BJ (cell line): ENCODE results near the gene SEC11A. TPM values are rescaled to one million over a fixed set of nuclear protein-coding genes. Genes with fewer than 3 reads are reported as not detected.
"Not testable (repeated sequence)": the region's sequence is repeated elsewhere in the genome, so short reads cannot be mapped to it uniquely, and the experiment has no call there.

Source experiments
- CTCF ChIA-PET: fragments of 350-600 bp; formaldehyde crosslinking; extraction: SDS; loops from one replicate; lab custom pipeline; 2021; ENCODE audit warnings: antibody characterized with exemption, inconsistent platforms; lab: Yijun Ruan, JAX
- POLR2A ChIA-PET: fragments of 300-600 bp; sonication (Branson Sonifier 250); formaldehyde crosslinking; extraction: SDS; loops from one replicate; lab custom pipeline; 2021; ENCODE audit warnings: antibody characterized with exemption; lab: Charles Lee
- DNase-seq: peaks from one replicate; pipeline ENCODE4 v3.0.0-alpha.2; 2011; ENCODE audit warnings: low read depth
- H3K27me3 ChIP-seq: 2 replicates; pipeline ENCODE4 v1.6.0; 2011; ENCODE audit warnings: low read length; ENCODE audit not compliant: control insufficient read depth, insufficient read depth
- H3K36me3 ChIP-seq: 2 replicates; pipeline ENCODE4 v1.5.1; 2011; ENCODE audit warnings: low read length; ENCODE audit not compliant: control insufficient read depth, insufficient read depth
- H3K4me3 ChIP-seq: 2 replicates; pipeline ENCODE4 v1.5.1; 2011; ENCODE audit warnings: low read depth, mild to moderate bottlenecking, control low read depth, low read length
- CTCF ChIP-seq: IDR thresholded peaks from 2 replicates; pipeline ENCODE4 v1.5.1; 2011; ENCODE audit warnings: low read depth, mild to moderate bottlenecking, control low read depth, inconsistent platforms, low read length, moderate library complexity; ENCODE audit not compliant: insufficient read depth
- polyA plus RNA-seq: library from polyadenylated mRNA; depleted of rRNA; stranded (reverse); fragments of >200 nt; gene quantifications from 2 replicates; pipeline ENCODE4 v1.2.3, GENCODE V29; 2011

SEC11A gene
- polyA plus RNA-seq, 1 experiment, result 90.7 TPM

- H3K4me3 ChIP-seq, result no peak overlapping the region
- DNase-seq, result no peak
- no peaks in the 10 kb centered on the region; the same call in 1 of the 2 replicates for H3K36me3 ChIP-seq
- no peaks in the 10 kb centered on the region for H3K27me3 ChIP-seq
- ChIA-PET POLR2A (no interaction called here), CTCF (no interaction called here)
- TF ChIP-seq CTCF, result no peak
Observed at GRCh38 chr15:84761607-84762131, 45.7 kb upstream of the SEC11A start.

DNA sequence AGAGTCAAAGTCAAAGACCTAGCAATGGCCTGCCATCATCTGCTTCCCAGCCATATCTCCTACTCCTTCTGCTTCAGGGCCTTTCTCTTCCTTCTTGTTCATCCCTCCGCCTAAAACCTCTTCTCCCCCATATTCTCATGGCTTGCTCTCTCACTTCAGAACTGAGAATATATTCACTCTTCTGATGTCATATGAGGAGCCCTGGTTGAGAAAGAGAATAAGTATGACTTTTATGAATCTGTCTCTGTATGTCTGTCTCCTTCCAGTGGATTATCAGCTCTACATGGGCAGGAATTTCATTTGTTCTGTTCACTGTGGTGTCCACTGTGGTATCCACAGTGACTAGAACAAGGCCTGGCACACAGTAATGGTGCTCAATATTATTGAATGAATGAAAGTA, 44.3 kb upstream of the SEC11A start:
- Histone ChIP-seq H3K36me3 (no peaks in the 10 kb centered on the region), H3K4me3 (no peak overlapping the region), H3K27me3 (no peaks in the 10 kb centered on the region)
- TF ChIP-seq CTCF, result no peak
- ChIA-PET POLR2A (no interaction called here), CTCF (no interaction called here)
- no peak for DNase-seq

DNA sequence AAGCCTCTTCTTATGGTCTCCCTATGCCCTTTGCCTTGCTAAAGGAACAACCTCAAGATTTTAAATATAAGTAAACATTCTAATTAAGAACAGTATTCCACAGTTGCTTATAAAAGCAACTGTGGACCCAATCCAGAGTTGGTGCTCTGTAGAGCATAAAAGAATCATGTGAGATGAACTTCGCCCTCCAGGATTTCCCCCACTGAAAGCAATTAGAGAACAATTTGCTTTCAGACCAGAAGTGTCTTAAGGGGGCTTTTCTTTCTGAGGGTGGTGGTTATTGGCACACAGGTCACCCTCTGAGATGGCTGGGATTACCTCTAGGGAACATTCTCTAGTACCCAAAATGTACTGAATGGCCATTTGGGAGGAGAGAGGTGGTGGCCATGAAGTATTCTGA, 43.1 kb upstream of the SEC11A start:
- Histone ChIP-seq H3K36me3 (no peaks in the 10 kb centered on the region), H3K4me3 (no peak overlapping the region), H3K27me3 (no peaks in the 10 kb centered on the region)
- TF ChIP-seq CTCF, result no peak
- ChIA-PET POLR2A (no interaction called here), CTCF (no interaction called here)
- no peak for DNase-seq

DNA sequence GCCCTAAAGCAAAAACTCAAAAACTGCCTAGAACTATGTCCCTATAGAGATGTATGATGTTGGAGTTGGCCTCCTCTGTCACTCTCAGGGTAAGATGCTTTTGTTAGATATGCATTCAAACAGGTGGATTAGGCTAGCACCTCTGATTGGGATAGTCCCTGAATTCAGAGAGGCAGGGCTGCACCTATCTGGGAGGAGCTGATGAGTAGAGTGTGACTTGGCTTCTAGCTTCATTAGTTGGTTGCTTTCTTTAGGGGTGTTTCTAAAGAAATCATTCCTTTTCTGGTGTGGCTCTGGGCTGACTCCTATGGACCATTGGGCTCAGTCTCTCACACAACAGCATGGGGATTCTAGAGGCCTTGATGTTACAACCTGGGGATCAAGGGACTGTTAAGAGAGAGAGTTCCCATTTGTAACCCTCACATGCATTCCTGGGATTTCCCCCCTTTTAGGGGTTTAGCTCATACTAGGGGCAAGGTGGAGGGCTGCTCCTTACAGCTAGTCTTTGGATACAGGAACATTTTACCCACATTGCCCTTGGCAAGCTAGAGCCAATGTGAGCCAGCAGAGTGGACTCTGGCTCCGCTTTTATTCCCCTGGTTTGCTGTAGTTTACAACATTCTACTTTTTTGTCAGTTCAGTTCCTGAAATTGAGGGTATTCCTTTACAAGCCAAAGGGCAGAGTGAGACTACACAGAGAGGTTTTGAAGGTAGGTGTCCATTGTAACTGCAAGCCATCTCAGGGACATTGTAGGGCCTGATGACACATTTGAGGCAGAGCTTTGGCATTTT, 40.0 kb upstream of the SEC11A start:
- no peak for TF ChIP-seq CTCF
- H3K27me3 ChIP-seq, result no peaks in the 10 kb centered on the region
- no peaks in the 10 kb centered on the region for H3K36me3 ChIP-seq
- POLR2A ChIA-PET, result no interaction called here
- no peak for DNase-seq
- no peak overlapping the region for H3K4me3 ChIP-seq
- CTCF ChIA-PET, result interaction anchor here (0.9 to 1.0 kb wide), 2 partner anchors 8 to 185 kb away, joined by 3 to 4 read pairs; no protein-coding TSS in a partner anchor

- H3K36me3 ChIP-seq, H3K4me3 ChIP-seq, DNase-seq, H3K27me3 ChIP-seq, POLR2A ChIA-PET: not testable (repeated sequence)
- CTCF ChIA-PET, result interaction anchor here (1.9 kb wide), 1 partner anchor 12 kb away, joined by 5 read pairs; no protein-coding TSS in a partner anchor
Observed at GRCh38 chr15:84754889-84755288, 39.0 kb upstream of the SEC11A start.

DNA sequence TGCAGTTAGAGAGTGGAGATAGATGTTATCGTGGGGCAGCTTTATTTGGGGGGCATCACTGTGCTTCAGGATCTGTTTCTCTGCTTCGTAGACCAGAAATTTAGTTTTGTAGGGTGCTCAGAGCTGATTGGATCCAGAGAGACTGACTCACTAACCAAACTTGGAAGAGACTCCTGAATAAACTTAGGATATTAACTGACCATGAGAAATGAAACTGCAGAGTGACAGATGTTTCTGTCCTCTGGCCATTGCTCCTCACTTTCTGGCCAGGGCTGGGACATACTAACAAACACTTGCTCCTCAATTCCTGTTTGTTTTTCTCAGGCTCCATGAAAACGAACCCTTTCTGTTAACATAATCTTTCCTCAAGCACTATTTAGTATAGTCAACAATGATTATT, 36.8 kb upstream of the SEC11A start:
- Histone ChIP-seq H3K27me3 (no peaks in the 10 kb centered on the region), H3K4me3 (no peak overlapping the region), H3K36me3 (no peaks in the 10 kb centered on the region)
- no peak for DNase-seq
- POLR2A ChIA-PET, result no interaction called here
- CTCF ChIA-PET, result interaction anchor here (1.4 to 1.9 kb wide), 2 partner anchors 24 to 176 kb away, joined by 4 to 5 read pairs; no protein-coding TSS in a partner anchor
- no peak for TF ChIP-seq CTCF
